GM13976 (cell line): ENCODE results near the gene UBL3.

Experiments used
- DNase-seq: peaks from one replicate; pipeline ENCODE4 v3.0.0; 2012; ENCODE audit warnings: low spot score
- in situ Hi-C: fragments of 300-500 bp; cut with MboI; formaldehyde crosslinking; loops from one replicate; pipeline ENCODE4 v1.12.0; 2022; ENCODE audit warnings: low sequenced_read_pairs, mixed read lengths, inconsistent platforms; ENCODE audit not compliant: unreplicated experiment
- TF ChIP-seq, protein P1 (sequence below): IDR thresholded peaks from 2 replicates; pipeline ENCODE4 v1.5.1; 2012; ENCODE audit warnings: borderline replicate concordance, mild to moderate bottlenecking; ENCODE audit not compliant: insufficient read depth; ENCODE audit errors: extremely low read depth, missing control alignments, control extremely low read depth

Gene UBL3

DNA sequence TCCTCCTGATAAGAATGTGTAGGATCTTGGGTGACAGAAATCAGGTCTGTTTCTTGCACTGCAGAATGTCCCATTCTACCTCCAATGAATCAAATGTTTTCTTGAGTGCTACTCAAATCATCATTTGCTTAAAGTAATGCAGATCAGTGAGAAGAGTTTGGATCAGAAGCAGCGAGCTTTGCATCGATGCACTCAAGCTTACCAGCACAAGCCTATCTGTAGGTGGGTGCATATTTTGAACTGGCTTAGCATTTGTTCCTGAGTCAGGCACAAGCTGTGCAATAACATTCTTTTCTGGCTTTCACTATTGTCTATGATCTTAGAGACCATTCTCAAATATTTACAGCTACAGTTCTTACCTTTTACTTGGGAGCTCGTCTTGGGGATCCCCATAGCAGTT lies 109.5 kb downstream of the UBL3 start:
- no peak for DNase-seq
- TF ChIP-seq, protein P1, sequence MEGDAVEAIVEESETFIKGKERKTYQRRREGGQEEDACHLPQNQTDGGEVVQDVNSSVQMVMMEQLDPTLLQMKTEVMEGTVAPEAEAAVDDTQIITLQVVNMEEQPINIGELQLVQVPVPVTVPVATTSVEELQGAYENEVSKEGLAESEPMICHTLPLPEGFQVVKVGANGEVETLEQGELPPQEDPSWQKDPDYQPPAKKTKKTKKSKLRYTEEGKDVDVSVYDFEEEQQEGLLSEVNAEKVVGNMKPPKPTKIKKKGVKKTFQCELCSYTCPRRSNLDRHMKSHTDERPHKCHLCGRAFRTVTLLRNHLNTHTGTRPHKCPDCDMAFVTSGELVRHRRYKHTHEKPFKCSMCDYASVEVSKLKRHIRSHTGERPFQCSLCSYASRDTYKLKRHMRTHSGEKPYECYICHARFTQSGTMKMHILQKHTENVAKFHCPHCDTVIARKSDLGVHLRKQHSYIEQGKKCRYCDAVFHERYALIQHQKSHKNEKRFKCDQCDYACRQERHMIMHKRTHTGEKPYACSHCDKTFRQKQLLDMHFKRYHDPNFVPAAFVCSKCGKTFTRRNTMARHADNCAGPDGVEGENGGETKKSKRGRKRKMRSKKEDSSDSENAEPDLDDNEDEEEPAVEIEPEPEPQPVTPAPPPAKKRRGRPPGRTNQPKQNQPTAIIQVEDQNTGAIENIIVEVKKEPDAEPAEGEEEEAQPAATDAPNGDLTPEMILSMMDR: no peak
- in situ Hi-C loops: no loop called here

DNA sequence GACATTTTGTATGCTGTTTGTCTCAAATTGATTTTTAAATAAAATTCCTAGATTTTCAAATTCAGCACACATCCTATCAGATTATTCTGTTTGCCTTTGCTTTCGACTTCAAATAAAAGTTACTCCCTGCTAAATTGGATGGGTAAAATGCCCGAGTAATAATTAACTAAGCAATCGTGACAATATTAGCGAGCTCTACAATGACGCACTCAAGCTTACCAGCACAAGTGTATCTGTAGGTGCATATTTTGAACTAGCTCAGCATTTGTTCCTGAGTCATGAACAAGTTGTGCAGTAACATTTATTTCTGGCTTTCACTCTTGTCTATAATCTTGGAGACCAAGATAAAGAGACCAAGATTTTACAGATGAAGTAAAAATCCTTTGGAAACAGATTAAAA lies 113.4 kb downstream of the UBL3 start:
- DNase-seq: no peak
- in situ Hi-C loops: no loop called here
- TF ChIP-seq, protein P1: no peak

DNA sequence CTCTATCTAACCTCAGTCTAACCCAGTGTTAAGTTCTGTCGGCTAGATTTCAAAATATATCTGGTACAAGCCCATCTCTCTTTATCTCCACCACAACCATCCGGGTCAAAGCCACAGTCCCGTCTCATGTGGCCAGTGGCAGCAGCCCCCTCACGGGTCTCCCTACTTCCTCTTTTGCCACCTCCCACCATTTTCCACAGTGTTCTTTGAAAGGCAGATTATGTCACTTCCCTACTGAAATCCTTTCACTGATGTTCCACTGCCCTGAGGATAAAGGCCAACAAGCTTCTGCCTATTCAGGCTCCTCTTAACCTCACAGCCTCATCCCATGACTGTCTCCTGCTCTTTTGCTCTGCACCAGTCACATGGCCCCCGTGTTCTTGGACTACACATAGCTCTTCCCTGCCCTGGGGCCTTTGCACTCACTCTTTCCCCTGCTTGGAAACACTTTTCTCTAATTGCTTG lies 117.2 kb downstream of the UBL3 start:
- in situ Hi-C loops: no loop called here
- TF ChIP-seq, protein P1: no peak
- no peak for DNase-seq

DNA sequence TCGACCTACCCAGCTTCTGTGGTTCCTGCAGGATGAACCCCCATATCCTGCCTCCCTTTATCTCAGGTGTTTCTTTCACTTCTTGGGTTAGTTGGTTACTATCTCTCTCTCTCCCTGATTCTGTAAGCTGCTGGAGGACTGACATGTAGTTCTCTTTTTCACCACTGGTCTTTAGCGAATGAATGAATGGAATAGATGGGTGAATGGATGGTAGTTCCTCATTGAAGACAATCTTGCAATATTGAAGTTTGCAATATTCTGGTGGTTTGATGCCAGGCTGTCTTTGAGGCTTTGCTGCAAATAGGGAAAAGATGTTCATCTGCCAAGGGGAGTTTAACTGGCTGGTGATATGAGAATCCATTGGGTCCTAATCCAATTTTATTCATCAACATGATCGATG lies 120.2 kb downstream of the UBL3 start:
- in situ Hi-C loops: no loop called here
- DNase-seq: no peak
- TF ChIP-seq, protein P1: no peak

DNA sequence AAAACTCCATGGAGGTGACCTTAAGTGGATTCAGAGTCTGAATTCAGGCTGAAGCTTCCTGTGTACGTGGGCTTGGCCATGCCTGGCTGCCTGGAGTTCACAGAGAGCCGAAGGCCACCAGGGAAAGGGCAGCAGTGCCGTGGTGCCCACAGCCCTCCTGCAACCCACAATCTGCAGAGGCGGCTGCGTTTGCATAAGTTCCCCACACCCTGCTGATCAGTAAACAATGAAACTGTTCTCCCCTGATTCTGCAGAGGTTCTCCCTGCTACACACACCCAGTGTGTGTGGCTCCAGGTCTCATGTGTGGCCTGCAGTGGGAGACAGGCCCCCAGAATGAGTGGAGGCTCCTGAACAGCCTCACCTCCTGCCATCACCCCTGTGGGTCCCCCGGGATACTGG lies 128.0 kb downstream of the UBL3 start:
- TF ChIP-seq, protein P1: no peak
- in situ Hi-C loops: no loop called here
- DNase-seq: no peak

DNA sequence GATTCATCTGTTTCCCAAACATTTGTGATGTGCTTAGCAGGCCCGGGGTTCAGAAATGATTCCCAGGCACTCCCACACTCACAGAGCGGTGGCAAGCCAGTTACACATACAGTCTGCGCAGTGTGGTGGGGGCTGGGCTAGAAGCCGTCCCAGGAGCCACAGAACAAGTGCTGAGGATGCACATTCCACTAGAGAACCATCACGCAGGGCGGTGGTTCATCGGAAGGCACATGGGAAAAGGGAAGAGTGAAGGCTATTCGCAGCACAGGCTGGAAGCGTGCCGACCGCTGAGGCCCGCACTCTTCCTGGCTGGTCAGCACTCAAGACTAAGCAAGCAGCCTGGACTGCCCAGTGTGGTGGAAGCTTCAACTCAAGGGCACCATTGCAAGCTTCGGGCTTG lies 128.7 kb downstream of the UBL3 start:
- in situ Hi-C loops: no loop called here
- no peak for DNase-seq
- TF ChIP-seq, protein P1: no peak

DNA sequence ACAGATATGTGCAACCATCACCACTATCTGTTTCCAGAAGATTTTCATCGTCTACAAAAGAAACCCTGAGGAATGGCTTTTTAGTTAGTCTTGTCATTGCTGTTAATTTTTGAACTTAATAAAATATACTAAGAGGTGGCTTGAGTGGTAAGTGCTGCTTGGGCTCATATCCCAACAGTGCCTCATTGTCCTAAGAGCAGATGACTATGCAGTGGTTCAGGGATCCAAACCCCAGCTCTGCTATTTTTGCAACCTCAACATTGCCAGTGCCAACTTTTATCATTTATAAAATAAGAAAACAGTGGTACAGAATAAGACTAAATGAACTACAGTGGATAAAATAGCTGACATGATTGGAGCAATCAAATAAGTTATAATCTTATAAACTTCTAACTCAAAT lies 131.7 kb downstream of the UBL3 start:
- in situ Hi-C loops: no loop called here
- TF ChIP-seq, protein P1: no peak
- DNase-seq: no peak
